ENCODE results near the gene HBM.

The HBM gene

GRCh38 chr16:117379-118365 lies 48.1 kb upstream of the HBM start (continued):
- TF ChIP-seq PRDM10 (tag by site-specific recombination; IDR thresholded peaks at IDR 0.05) (peak; percentile 38; the same call in 1 of the 2 replicates), ZNF621 (tag by site-specific recombination; IDR thresholded peaks at IDR 0.05) (no peak), ZNF704 (tag by site-specific recombination; IDR thresholded peaks at IDR 0.05) (no peak), ZNF677 (tag by site-specific recombination; IDR thresholded peaks at IDR 0.05) (no peak), PBX3 (CRISPR knock-in tag; IDR thresholded peaks at IDR 0.05) (peak; percentile 36; the same call in 1 of the 2 replicates), ZBTB11 (tag by site-specific recombination; conservative IDR thresholded peaks at IDR 0.05; ENCODE audit: low read depth) (no peak), CTCF (tag by site-specific recombination; IDR thresholded peaks at IDR 0.05) (peak; percentile 69), ZBTB26 (tag by site-specific recombination; optimal IDR thresholded peaks at IDR 0.05) (peak; percentile 14), GFI1B (tag by site-specific recombination; IDR thresholded peaks at IDR 0.05) (no peak), ZNF19 (tag by site-specific recombination; IDR thresholded peaks at IDR 0.05; ENCODE audit: low read depth) (no peak), ZNF416 (tag by site-specific recombination; IDR thresholded peaks at IDR 0.05) (no peak), ZBTB48 (tag by site-specific recombination; IDR thresholded peaks at IDR 0.05) (peak; percentile 92), TRIM28 (IDR thresholded peaks at IDR 0.05; ENCODE audit: borderline replicate concordance, low read length) (no peak), ZNF248 (tag by site-specific recombination; IDR thresholded peaks at IDR 0.05) (no peak), ZNF654 (tag by site-specific recombination; IDR thresholded peaks at IDR 0.05; ENCODE audit: low read depth) (peak; percentile 44), ZNF324 (tag by site-specific recombination; IDR thresholded peaks at IDR 0.05) (no peak), ZBTB10 (tag by site-specific recombination; IDR thresholded peaks at IDR 0.05) (no peak), ZNF580 (tag by site-specific recombination; IDR thresholded peaks at IDR 0.05) (no peak), INSM2 (tag by site-specific recombination; IDR thresholded peaks at IDR 0.05) (no peak), ZNF24 (tag by site-specific recombination; IDR thresholded peaks at IDR 0.05) (no peak)

Measured in HEK293 (cell line).